KMS-11 (cell line): ENCODE data around the gene FBXO5.

Source experiments
- H2AFZ ChIP-seq: fragments of 200-600 bp; sonication (generic); 2 replicates; pipeline ENCODE4 v1.6.1; 2016; ENCODE audit warnings: antibody characterized with exemption, mixed run types, low read depth
- H3K27ac ChIP-seq: fragments of 200-600 bp; sonication (generic); 2 replicates; pipeline ENCODE4 v1.6.1; 2016; ENCODE audit warnings: mild to moderate bottlenecking, mixed run types
- H3K27me3 ChIP-seq: fragments of 200-600 bp; sonication (generic); 2 replicates; pipeline ENCODE4 v1.6.1; 2017; ENCODE audit warnings: mild to moderate bottlenecking, low read depth, mixed run types, moderate library complexity; ENCODE audit not compliant: insufficient read depth
- H3K36me3 ChIP-seq: fragments of 200-600 bp; sonication (generic); 2 replicates; pipeline ENCODE4 v1.6.1; 2017; ENCODE audit warnings: mild to moderate bottlenecking, mixed run types; ENCODE audit not compliant: insufficient read depth
- H3K4me1 ChIP-seq: fragments of 200-600 bp; sonication (generic); 2 replicates; pipeline ENCODE4 v1.6.1; 2016; ENCODE audit warnings: mild to moderate bottlenecking, low read depth, mixed run types; ENCODE audit not compliant: poor library complexity, severe bottlenecking
- H3K4me2 ChIP-seq: fragments of 200-600 bp; sonication (generic); 2 replicates; pipeline ENCODE4 v1.7.0; 2016; ENCODE audit warnings: mild to moderate bottlenecking, mixed run types
- H3K4me3 ChIP-seq: fragments of 200-600 bp; sonication (generic); IDR thresholded peaks from 2 replicates; pipeline ENCODE4 v1.6.1; 2017; ENCODE audit warnings: low read depth, low read length, mixed read lengths; ENCODE audit not compliant: insufficient read depth
- H3K79me2 ChIP-seq: fragments of 200-600 bp; sonication (generic); 2 replicates; pipeline ENCODE4 v1.6.1; 2016; ENCODE audit warnings: low read depth, mixed run types; ENCODE audit not compliant: insufficient read depth
- H3K9ac ChIP-seq: fragments of 200-600 bp; sonication (generic); 2 replicates; pipeline ENCODE4 v1.6.1; 2016; ENCODE audit warnings: mild to moderate bottlenecking, mixed run types
- H4K20me1 ChIP-seq: fragments of 200-600 bp; sonication (generic); 2 replicates; pipeline ENCODE4 v1.6.1; 2016; ENCODE audit warnings: mild to moderate bottlenecking, mixed run types; ENCODE audit not compliant: insufficient read depth
- CTCF ChIP-seq: fragments of 200-600 bp; sonication (generic); conservative IDR thresholded peaks from 2 replicates; pipeline ENCODE4 v1.6.1; 2017; ENCODE audit warnings: low read depth, mild to moderate bottlenecking, antibody characterized with exemption, low read length, moderate library complexity, mixed read lengths

FBXO5 gene

GRCh38 chr6:152980656-152981055 is 2.2 kb downstream of the FBXO5 start:
- Histone ChIP-seq H3K27ac (no peak overlapping the region), H3K4me3 (no peak overlapping the region), H3K36me3 (peaks cover 11% of the 10 kb centered on the region), H3K4me1 (peaks cover 62% of the 10 kb centered on the region), H3K9ac (peak overlapping the region; percentile 87; the same call in 1 of the 2 replicates), H2AFZ (no peak overlapping the region), H3K4me2 (peak overlapping the region; percentile 77), H3K79me2 (peaks cover 92% of the 10 kb centered on the region), H4K20me1 (peaks cover 44% of the 10 kb centered on the region), H3K27me3 (no peaks in the 10 kb centered on the region)
- no peak for TF ChIP-seq CTCF

- Histone ChIP-seq H3K4me2 (peak overlapping the region; percentile 77), H3K4me1 (peaks cover 69% of the 10 kb centered on the region), H3K27me3 (no peaks in the 10 kb centered on the region), H3K27ac (no peak overlapping the region), H4K20me1 (peaks cover 58% of the 10 kb centered on the region), H3K9ac (no peak overlapping the region), H3K79me2 (peaks cover 92% of the 10 kb centered on the region), H3K4me3 (no peak overlapping the region), H2AFZ (no peak overlapping the region), H3K36me3 (peaks cover 26% of the 10 kb centered on the region)
- no peak for TF ChIP-seq CTCF
Observed at GRCh38 chr6:152979116-152979515, 3.7 kb downstream of the FBXO5 start.

- Histone ChIP-seq H3K79me2 (peaks cover 98% of the 10 kb centered on the region), H3K27ac (no peak overlapping the region), H2AFZ (no peak overlapping the region), H3K4me2 (no peak overlapping the region), H4K20me1 (peaks cover 67% of the 10 kb centered on the region), H3K4me3 (no peak overlapping the region), H3K9ac (no peak overlapping the region), H3K4me1 (peaks cover 70% of the 10 kb centered on the region), H3K27me3 (no peaks in the 10 kb centered on the region), H3K36me3 (peaks cover 34% of the 10 kb centered on the region)
- no peak for TF ChIP-seq CTCF
Observed at GRCh38 chr6:152978058-152978457, 4.8 kb downstream of the FBXO5 start.

- Histone ChIP-seq H3K4me3 (no peak overlapping the region), H3K27ac (no peak overlapping the region), H3K27me3 (no peaks in the 10 kb centered on the region), H3K4me1 (peaks cover 70% of the 10 kb centered on the region), H3K79me2 (peaks cover 100% of the 10 kb centered on the region), H3K36me3 (peaks cover 39% of the 10 kb centered on the region), H3K9ac (no peak overlapping the region), H3K4me2 (0 out of 2 replicates have a peak overlapping the region, but pooled peaks have one; percentile 3), H4K20me1 (peaks cover 67% of the 10 kb centered on the region), H2AFZ (no peak overlapping the region)
- TF ChIP-seq CTCF = no peak
Observed at GRCh38 chr6:152977556-152977955, 5.3 kb downstream of the FBXO5 start.

- Histone ChIP-seq H3K27me3 (no peaks in the 10 kb centered on the region), H2AFZ (no peak overlapping the region), H4K20me1 (peaks cover 67% of the 10 kb centered on the region), H3K36me3 (peaks cover 47% of the 10 kb centered on the region), H3K27ac (no peak overlapping the region), H3K4me1 (peaks cover 70% of the 10 kb centered on the region), H3K9ac (no peak overlapping the region), H3K4me3 (no peak overlapping the region), H3K79me2 (peaks cover 93% of the 10 kb centered on the region), H3K4me2 (0 out of 2 replicates have a peak overlapping the region, but pooled peaks have one; percentile 3)
- no peak for TF ChIP-seq CTCF
Observed at GRCh38 chr6:152976749-152977148, 6.1 kb downstream of the FBXO5 start.
